ENCODE measurements around the gene CAPN15. TPM values are rescaled to one million over a fixed set of nuclear protein-coding genes. Genes with fewer than 3 reads are reported as not detected.

CAPN15 gene
- total and polyA plus RNA-seq, 9 of the 15 experiments (the other 6 are each of a cell fraction or from before 2014, with no cell fraction given), result 0.62 to 111 (median 14.2) TPM

DNA sequence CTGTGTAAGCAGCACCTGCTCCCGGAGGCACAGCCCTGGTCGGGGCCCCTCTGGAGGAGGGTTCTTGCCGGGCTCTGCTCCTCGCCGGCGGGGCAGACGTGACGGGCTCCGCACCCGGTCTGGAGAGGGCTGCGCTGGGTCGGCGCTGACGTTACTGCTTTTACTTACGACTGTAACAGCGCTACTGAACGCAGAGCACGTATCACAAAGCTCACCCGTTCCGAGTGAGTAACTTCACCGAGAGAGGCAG is 61.1 kb downstream of the CAPN15 start (continued):
- TF ChIP-seq, protein P1, sequence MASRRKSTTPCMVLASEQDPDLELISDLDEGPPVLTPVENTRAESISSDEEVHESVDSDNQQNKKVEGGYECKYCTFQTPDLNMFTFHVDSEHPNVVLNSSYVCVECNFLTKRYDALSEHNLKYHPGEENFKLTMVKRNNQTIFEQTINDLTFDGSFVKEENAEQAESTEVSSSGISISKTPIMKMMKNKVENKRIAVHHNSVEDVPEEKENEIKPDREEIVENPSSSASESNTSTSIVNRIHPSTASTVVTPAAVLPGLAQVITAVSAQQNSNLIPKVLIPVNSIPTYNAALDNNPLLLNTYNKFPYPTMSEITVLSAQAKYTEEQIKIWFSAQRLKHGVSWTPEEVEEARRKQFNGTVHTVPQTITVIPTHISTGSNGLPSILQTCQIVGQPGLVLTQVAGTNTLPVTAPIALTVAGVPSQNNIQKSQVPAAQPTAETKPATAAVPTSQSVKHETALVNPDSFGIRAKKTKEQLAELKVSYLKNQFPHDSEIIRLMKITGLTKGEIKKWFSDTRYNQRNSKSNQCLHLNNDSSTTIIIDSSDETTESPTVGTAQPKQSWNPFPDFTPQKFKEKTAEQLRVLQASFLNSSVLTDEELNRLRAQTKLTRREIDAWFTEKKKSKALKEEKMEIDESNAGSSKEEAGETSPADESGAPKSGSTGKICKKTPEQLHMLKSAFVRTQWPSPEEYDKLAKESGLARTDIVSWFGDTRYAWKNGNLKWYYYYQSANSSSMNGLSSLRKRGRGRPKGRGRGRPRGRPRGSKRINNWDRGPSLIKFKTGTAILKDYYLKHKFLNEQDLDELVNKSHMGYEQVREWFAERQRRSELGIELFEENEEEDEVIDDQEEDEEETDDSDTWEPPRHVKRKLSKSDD (conservative IDR thresholded peaks at IDR 0.05; ENCODE audit: low read length), result no peak
- TF ChIP-seq OTX1 (CRISPR knock-in tag; IDR thresholded peaks at IDR 0.05) (no peak), HNRNPLL (IDR thresholded peaks at IDR 0.05; ENCODE audit: low read depth, low read length, poor library complexity, severe bottlenecking) (peak; percentile 91), POLR3G (IDR thresholded peaks at IDR 0.05; ENCODE audit: extremely low read depth, insufficient read length, insufficient replicate concordance) (no peak), TEAD4 (IDR thresholded peaks at IDR 0.05; ENCODE audit: low read length) (no peak), TEAD4 (CRISPR knock-in tag; IDR thresholded peaks at IDR 0.05; ENCODE audit: borderline replicate concordance) (peak; percentile 1; the same call in 1 of the 2 replicates), ZNF384 (IDR thresholded peaks at IDR 0.05; ENCODE audit: low read depth, low read length) (no peak)

DNA sequence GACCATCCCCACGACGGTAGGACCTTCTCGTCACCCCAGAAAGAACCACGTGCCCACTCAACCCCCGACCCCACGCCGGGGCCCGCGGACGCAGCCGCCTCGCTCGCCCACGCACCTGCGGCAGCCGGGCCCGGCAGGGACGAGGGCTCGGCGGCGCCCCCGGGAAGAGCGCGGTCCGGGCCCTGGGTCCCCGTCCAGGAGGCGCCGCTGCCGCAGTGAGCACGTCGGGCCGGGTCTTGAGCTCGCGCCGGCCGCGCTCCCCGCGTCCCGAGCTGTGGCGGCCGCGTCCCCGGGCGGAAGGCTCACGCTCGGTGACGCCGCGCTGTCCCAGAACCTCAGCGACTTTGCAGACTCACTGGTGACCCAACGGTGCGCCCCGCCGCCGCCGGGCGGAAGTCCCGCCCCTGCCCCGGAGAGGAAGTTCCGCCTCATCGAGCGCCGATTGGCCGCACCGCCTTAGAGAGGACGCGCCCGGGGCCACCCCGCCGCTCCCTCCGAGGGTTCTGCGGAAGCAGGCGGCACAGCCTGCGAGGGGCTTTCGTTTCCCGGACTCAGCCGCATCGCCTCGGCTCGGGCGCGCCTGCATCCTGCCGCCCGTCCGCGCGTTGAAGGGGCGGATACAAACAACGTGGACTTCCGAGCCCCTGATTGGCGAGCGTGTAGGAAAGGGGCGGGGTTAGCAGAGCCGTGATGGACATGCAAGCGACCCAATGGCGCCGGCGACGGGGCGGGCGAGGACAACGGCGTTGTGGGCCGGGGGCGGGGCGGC is 61.6 kb downstream of the CAPN15 start:
- Histone ChIP-seq H4K20me1 (replicated peaks; ENCODE audit: control insufficient read depth, insufficient read depth, low read length) (peaks cover 19% of the 10 kb centered on the region), H3K36me3 (ENCODE audit: control insufficient read depth, insufficient read depth, low read length) (peaks cover 21% of the 10 kb centered on the region; the same call in 2 of the 3 replicates), H3K4me2 (ENCODE audit: insufficient read depth, low read length) (peak overlapping the region; percentile 86), H3K9ac (ENCODE audit: insufficient read depth in 1 of 2, low read depth in 2 of 2, low read length in 2 of 2) (peak overlapping the region; percentile 88 to 94), H3K4me1 (replicated peaks in 1 of 2; ENCODE audit: control insufficient read depth in 2 of 2, insufficient read depth in 2 of 2, low read length in 2 of 2) (peaks cover 18 to 73% of the 10 kb centered on the region in 2 experiments; a peak in 4 of 5 replicates), H3K9me1 (ENCODE audit: control insufficient read depth, insufficient read depth, low read length) (peaks cover 8% of the 10 kb centered on the region), H3K27me3 (ENCODE audit: control insufficient read depth in 2 of 2, insufficient read depth in 2 of 2, low read length in 2 of 2) (no peaks in the 10 kb centered on the region), H3K9me3 (replicated peaks; ENCODE audit: control insufficient read depth, insufficient read depth, low read depth, low read length) (no peaks in the 10 kb centered on the region), H3K79me2 (ENCODE audit: control insufficient read depth, insufficient read depth, low read length) (peaks cover 60% of the 10 kb centered on the region), H3K27ac (ENCODE audit: extremely low read depth, low read depth, low read length) (peak overlapping the region; percentile 91), H3K4me3 (peak overlapping the region; percentile 71), H2AFZ (ENCODE audit: low read depth, low read length) (peak overlapping the region; percentile 100)
- FAIRE-seq, result no peak
- intact Hi-C loops (cut with micrococcal nuclease), result loop anchor here (2.0 kb wide), 1 partner anchor 72 kb away; no protein-coding TSS in a partner anchor
- ChIA-PET POLR2A (interaction anchor here (0.5 to 1.8 kb wide), 21 partner anchors 10 to 186 kb away, joined by 3 to 9 read pairs (median 3); partner anchors contain the start of genes METTL26 and WFIKKN1), CTCF (ENCODE audit: low intra/inter-chr PET ratio) (no interaction called here)
- peak; percentile 85 to 96 (median 92) for DNase-seq (ENCODE audit: extremely low read depth in 1 of 4, low spot score in 3 of 4)
- in situ Hi-C loops (cut with MboI), result no loop called here
- ATAC-seq, result peak; percentile 86
- no TSS peak for BruUV-seq (replicated peaks)
- WGBS (ENCODE audit: insufficient coverage, low coverage, missing lambda C conversion rate), result under 1% methylated on average over 58 of the region's 107 CpGs
- TF ChIP-seq ATF1 (CRISPR knock-in tag; IDR thresholded peaks at IDR 0.05), result no peak
- TF ChIP-seq ATF1 (tag; IDR thresholded peaks at IDR 0.05), result peak; percentile 92
- TF ChIP-seq, protein P2, sequence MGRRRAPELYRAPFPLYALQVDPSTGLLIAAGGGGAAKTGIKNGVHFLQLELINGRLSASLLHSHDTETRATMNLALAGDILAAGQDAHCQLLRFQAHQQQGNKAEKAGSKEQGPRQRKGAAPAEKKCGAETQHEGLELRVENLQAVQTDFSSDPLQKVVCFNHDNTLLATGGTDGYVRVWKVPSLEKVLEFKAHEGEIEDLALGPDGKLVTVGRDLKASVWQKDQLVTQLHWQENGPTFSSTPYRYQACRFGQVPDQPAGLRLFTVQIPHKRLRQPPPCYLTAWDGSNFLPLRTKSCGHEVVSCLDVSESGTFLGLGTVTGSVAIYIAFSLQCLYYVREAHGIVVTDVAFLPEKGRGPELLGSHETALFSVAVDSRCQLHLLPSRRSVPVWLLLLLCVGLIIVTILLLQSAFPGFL (CRISPR knock-in tag; IDR thresholded peaks at IDR 0.05), result no peak
- TF ChIP-seq HIVEP1 (CRISPR knock-in tag; IDR thresholded peaks at IDR 0.05), result no peak
- TF ChIP-seq, protein P3, sequence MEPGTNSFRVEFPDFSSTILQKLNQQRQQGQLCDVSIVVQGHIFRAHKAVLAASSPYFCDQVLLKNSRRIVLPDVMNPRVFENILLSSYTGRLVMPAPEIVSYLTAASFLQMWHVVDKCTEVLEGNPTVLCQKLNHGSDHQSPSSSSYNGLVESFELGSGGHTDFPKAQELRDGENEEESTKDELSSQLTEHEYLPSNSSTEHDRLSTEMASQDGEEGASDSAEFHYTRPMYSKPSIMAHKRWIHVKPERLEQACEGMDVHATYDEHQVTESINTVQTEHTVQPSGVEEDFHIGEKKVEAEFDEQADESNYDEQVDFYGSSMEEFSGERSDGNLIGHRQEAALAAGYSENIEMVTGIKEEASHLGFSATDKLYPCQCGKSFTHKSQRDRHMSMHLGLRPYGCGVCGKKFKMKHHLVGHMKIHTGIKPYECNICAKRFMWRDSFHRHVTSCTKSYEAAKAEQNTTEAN (CRISPR knock-in tag; IDR thresholded peaks at IDR 0.05), result 0 out of 2 replicates have a peak, but pooled peaks have one; percentile 73
- TF ChIP-seq RUNX1 (IDR thresholded peaks at IDR 0.05; ENCODE audit: low read depth), result no peak; the same call in 1 of the 2 replicates
- no peak for TF ChIP-seq NR2C1 (IDR thresholded peaks at IDR 0.05)
- no peak for TF ChIP-seq NR2C1 (tag; IDR thresholded peaks at IDR 0.05)
- TF ChIP-seq FOXK1 (CRISPR knock-in tag; IDR thresholded peaks at IDR 0.05; ENCODE audit: borderline replicate concordance), result no peak
- no peak for TF ChIP-seq KLF13 (tag; IDR thresholded peaks at IDR 0.05; ENCODE audit: borderline replicate concordance, low read depth)

All from K562 (cell line).